PC-9 (cell line): ENCODE data around the gene SLC48A1. TPM values are rescaled to one million over a fixed set of nuclear protein-coding genes. Genes with fewer than 3 reads are reported as not detected.

Source experiments
- BruUV-seq: library from RNA; stranded (reverse); fragments of 400-500 nt; replicated peaks from 2 replicates; lab custom pipeline; 2021; lab: Mats Ljungman, UMichigan
- CTCF ChIA-PET: fragments of 300-600 bp; sonication (Branson Sonifier 250); formaldehyde crosslinking; loops from one replicate; lab custom pipeline; 2022; ENCODE audit warnings: antibody characterized with exemption; lab: Charles Lee
- POLR2A ChIA-PET: fragments of 300-600 bp; sonication (Branson Sonifier 250); formaldehyde crosslinking; loops from one replicate; lab custom pipeline; 2022; ENCODE audit warnings: antibody characterized with exemption; ENCODE audit not compliant: unreplicated experiment; lab: Charles Lee
- DNase-seq, 2 experiments: peaks; one replicate each; pipeline versions ENCODE4 v3.0.0 to v3.0.0-alpha.2; 2015 to 2022; ENCODE audit warnings: mixed read lengths in 1 of 2
- H2AFZ ChIP-seq: fragments of 200-600 bp; sonication (generic); 2 replicates; pipeline ENCODE4 v1.8.1; 2017; ENCODE audit warnings: antibody characterized with exemption
- H3F3A ChIP-seq: fragments of 200-600 bp; sonication (generic); 2 replicates; pipeline ENCODE4 v1.8.1; 2017; ENCODE audit warnings: antibody characterized with exemption, mild to moderate bottlenecking, low read depth; ENCODE audit not compliant: insufficient read depth
- H3K27ac ChIP-seq: fragments of 200-600 bp; sonication (generic); 2 replicates; pipeline ENCODE4 v1.6.1; 2016; ENCODE audit warnings: mixed run types
- H3K27me3 ChIP-seq: fragments of 200-600 bp; sonication (generic); 2 replicates; pipeline ENCODE4 v1.6.1; 2016; ENCODE audit warnings: low read depth, mixed run types; ENCODE audit not compliant: insufficient read depth
- H3K36me3 ChIP-seq: fragments of 200-600 bp; sonication (generic); 2 replicates; pipeline ENCODE4 v1.6.1; 2016; ENCODE audit warnings: low read depth, mixed run types
- H3K4me1 ChIP-seq: fragments of 200-600 bp; sonication (generic); replicated peaks from 2 replicates; pipeline ENCODE4 v1.6.1; 2016; ENCODE audit warnings: mixed run types; ENCODE audit not compliant: insufficient read depth
- H3K4me2 ChIP-seq: fragments of 200-600 bp; sonication (generic); 2 replicates; pipeline ENCODE4 v1.6.1; 2017; ENCODE audit warnings: mixed run types
- H3K4me3 ChIP-seq: fragments of 200-600 bp; sonication (generic); 2 replicates; pipeline ENCODE4 v1.6.1; 2016; ENCODE audit warnings: mixed run types
- H3K79me2 ChIP-seq: fragments of 200-600 bp; sonication (generic); 2 replicates; pipeline ENCODE4 v1.6.1; 2017; ENCODE audit warnings: low read depth, mixed run types
- H3K9me2 ChIP-seq: fragments of 200-600 bp; sonication (generic); 2 replicates; pipeline ENCODE4 v1.8.1; 2017; ENCODE audit warnings: mild to moderate bottlenecking; ENCODE audit not compliant: insufficient read depth
- H3K9me3 ChIP-seq: fragments of 200-600 bp; sonication (generic); 2 replicates; pipeline ENCODE4 v1.8.1; 2016; ENCODE audit warnings: low read depth; ENCODE audit not compliant: insufficient read depth
- H4K20me1 ChIP-seq: fragments of 200-600 bp; sonication (generic); 2 replicates; pipeline ENCODE4 v1.8.1; 2017; ENCODE audit not compliant: insufficient read depth
- CTCF ChIP-seq: fragments of 200-600 bp; sonication (generic); conservative IDR thresholded peaks from 2 replicates; pipeline ENCODE4 v1.6.1; 2017; ENCODE audit warnings: mixed run types, antibody characterized with exemption, mild to moderate bottlenecking, moderate library complexity
- EZH2 ChIP-seq: fragments of 200-600 bp; sonication (generic); IDR thresholded peaks from 2 replicates; pipeline ENCODE4 v1.8.0; 2017; ENCODE audit warnings: antibody characterized with exemption, low read depth
- intact Hi-C: fragments of 100-400 bp; cut with micrococcal nuclease; formaldehyde crosslinking; loops from one replicate; pipeline ENCODE4 v1.10.0; 2022; ENCODE audit not compliant: unreplicated experiment
- total RNA-seq: library from RNA; stranded (reverse); gene quantifications from 2 replicates; pipeline ENCODE4 v1.2.3, GENCODE V29; 2021

Gene SLC48A1
- total RNA-seq, 1 experiment from 2014 or later, result 108 TPM

GRCh38 chr12:47818007-47818376, 45.0 kb downstream of the SLC48A1 start:
- Histone ChIP-seq H3K27ac (no peak overlapping the region), H3K9me2 (no peaks in the 10 kb centered on the region), H3K9me3 (no peaks in the 10 kb centered on the region), H3K4me3 (peak overlapping the region; percentile 95; the same call in 1 of the 2 replicates), H3K79me2 (peaks cover 67% of the 10 kb centered on the region), H3F3A (peaks cover 46% of the 10 kb centered on the region), H3K4me2 (peak overlapping the region; percentile 90), H3K4me1 (peaks cover 76% of the 10 kb centered on the region), H2AFZ (no peak overlapping the region), H3K36me3 (no peaks in the 10 kb centered on the region), H4K20me1 (peaks cover 3% of the 10 kb centered on the region; the same call in 1 of the 2 replicates), H3K27me3 (no peaks in the 10 kb centered on the region)
- POLR2A ChIA-PET, result interaction anchor here (0.5 kb wide), 1 partner anchor 41 kb away, joined by 3 read pairs; no protein-coding TSS in a partner anchor
- intact Hi-C loops, result no loop called here
- DNase-seq, result no peak
- CTCF ChIA-PET, result no interaction called here
- TF ChIP-seq CTCF (no peak), EZH2 (no peak)
- BruUV-seq, result TSS peak; percentile 24

- Histone ChIP-seq H3K36me3 (no peaks in the 10 kb centered on the region), H3K27ac (no peak overlapping the region), H3K27me3 (no peaks in the 10 kb centered on the region), H3K4me1 (peaks cover 76% of the 10 kb centered on the region), H3K9me2 (no peaks in the 10 kb centered on the region), H4K20me1 (peaks cover 3% of the 10 kb centered on the region; the same call in 1 of the 2 replicates), H3K9me3 (no peaks in the 10 kb centered on the region), H3K4me3 (peak overlapping the region; percentile 95), H2AFZ (0 out of 2 replicates have a peak overlapping the region, but pooled peaks have one; percentile 26), H3F3A (peaks cover 45% of the 10 kb centered on the region), H3K4me2 (peak overlapping the region; percentile 90), H3K79me2 (peaks cover 62% of the 10 kb centered on the region)
- intact Hi-C loops, result no loop called here
- DNase-seq, result no peak
- ChIA-PET POLR2A (interaction anchor here (0.5 to 1.2 kb wide), 2 partner anchors 17 to 41 kb away, joined by 3 to 13 read pairs; no protein-coding TSS in a partner anchor), CTCF (interaction anchor here (0.6 kb wide), 1 partner anchor 304 kb away, joined by 3 read pairs; no protein-coding TSS in a partner anchor)
- no TSS peak for BruUV-seq
- TF ChIP-seq EZH2 (no peak), CTCF (no peak)
Measured at GRCh38 chr12:47818467-47819137, 45.6 kb downstream of the SLC48A1 start.

- CTCF ChIA-PET, result interaction anchor here (0.6 to 0.7 kb wide), 2 partner anchors 18 to 303 kb away, joined by 3 read pairs; no protein-coding TSS in a partner anchor
- no TSS peak for BruUV-seq
- POLR2A ChIA-PET, result interaction anchor here (0.9 to 1.2 kb wide), 2 partner anchors 17 to 64 kb away, joined by 3 to 13 read pairs; no protein-coding TSS in a partner anchor
- DNase-seq, result peak in 1 of 2 experiments; percentile 66
- 0 out of 2 replicates have a peak overlapping the region, but pooled peaks have one; percentile 26 for H2AFZ ChIP-seq
- H3K9me2 ChIP-seq, result no peaks in the 10 kb centered on the region
- no peak for TF ChIP-seq EZH2
- peak; percentile 42; the same call in 1 of the 2 replicates for TF ChIP-seq CTCF
- H3K36me3 ChIP-seq, result no peaks in the 10 kb centered on the region
- H3K4me1 ChIP-seq, result peaks cover 76% of the 10 kb centered on the region
- H3K27ac ChIP-seq, result no peak overlapping the region
- peaks cover 55% of the 10 kb centered on the region for H3K79me2 ChIP-seq
- no peaks in the 10 kb centered on the region for H3K9me3 ChIP-seq
- H3K4me2 ChIP-seq, result peak overlapping the region; percentile 90
- peak overlapping the region; percentile 95 for H3K4me3 ChIP-seq
- peaks cover 3% of the 10 kb centered on the region; the same call in 1 of the 2 replicates for H4K20me1 ChIP-seq
- intact Hi-C loops, result no loop called here
- no peaks in the 10 kb centered on the region for H3K27me3 ChIP-seq
- peaks cover 39% of the 10 kb centered on the region for H3F3A ChIP-seq
Measured at GRCh38 chr12:47819138-47819895, 46.3 kb downstream of the SLC48A1 start.
